Measurements from ENCODE around the gene BTAF1.

- TF ChIP-seq ZNF24 (IDR thresholded peaks at IDR 0.05) (no peak), STAT3 (IDR thresholded peaks at IDR 0.05; ENCODE audit: low read depth, low read length) (no peak), CTCF (IDR thresholded peaks at IDR 0.05 in 2 of 3, conservative IDR thresholded peaks at IDR 0.05 in 1 of 3; ENCODE audit: control insufficient read depth in 2 of 3, extremely low read depth in 1 of 3, insufficient read depth in 1 of 3, low read depth in 3 of 3, low read length in 3 of 3) (no peak), ZBED1 (IDR thresholded peaks at IDR 0.05; ENCODE audit: borderline replicate concordance) (no peak), ESRRA (IDR thresholded peaks at IDR 0.05; ENCODE audit: low read length) (no peak), RFX5 (IDR thresholded peaks at IDR 0.05; ENCODE audit: low read depth, low read length) (no peak), NRF1 (conservative IDR thresholded peaks at IDR 0.05; ENCODE audit: low read depth, low read length) (no peak), POLR2AphosphoS5 (IDR thresholded peaks at IDR 0.05; ENCODE audit: low read length) (no peak)
These were observed 140.9 kb downstream of the BTAF1 start for GRCh38 chr10:92064506-92064905.

Data from GM12878 (cell line).